ENCODE data around the gene MUSK.
"Not testable (repeated sequence)": the region's sequence is repeated elsewhere in the genome, so short reads cannot be mapped to it uniquely, and the experiment has no call there.

Gene MUSK

DNA sequence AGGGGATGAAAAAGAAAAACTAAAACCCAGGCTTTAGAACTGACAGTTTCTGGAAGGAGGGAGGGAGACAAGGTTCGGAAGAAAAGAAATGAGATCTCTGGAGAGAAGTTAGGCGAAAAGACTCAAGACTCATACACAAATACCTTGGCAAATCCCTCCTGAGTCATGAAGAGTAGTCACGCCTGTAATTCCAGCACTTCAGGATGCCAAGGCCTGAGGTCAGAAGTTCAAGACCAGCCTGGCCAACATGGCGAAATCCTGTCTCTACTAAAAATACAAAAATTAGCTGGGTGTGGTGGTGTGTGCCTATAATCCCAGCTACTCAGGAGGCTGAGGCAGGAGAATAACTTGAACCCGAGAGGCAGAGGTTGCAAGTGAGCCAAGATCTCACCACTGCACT lies 27.3 kb downstream of the MUSK start:
- DNase-seq (ENCODE audit: low read depth), result not testable (repeated sequence)

DNA sequence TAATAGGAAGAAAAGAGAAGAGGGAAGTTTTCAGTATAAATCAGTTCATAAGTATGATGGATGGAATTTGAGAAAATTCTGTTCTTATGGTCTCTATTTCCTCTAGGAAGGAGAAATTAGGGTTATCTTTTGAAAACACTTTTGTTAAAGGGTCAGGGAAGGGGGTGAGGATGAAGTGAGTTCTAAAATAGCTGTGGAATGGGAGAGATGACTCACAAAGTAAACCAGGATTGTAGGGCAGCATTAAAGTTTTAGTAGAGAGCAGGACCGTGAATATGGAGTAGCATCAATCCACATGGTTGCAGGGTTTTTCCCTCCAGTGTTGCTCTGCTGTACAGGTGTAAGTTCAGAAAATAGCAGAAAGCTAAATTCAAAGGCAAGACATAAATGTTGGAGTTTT lies 32.4 kb downstream of the MUSK start:
- DNase-seq (ENCODE audit: low read depth), result no peak

GRCh38 chr9:110703669-110704068 lies 35.1 kb downstream of the MUSK start:
- DNase-seq (ENCODE audit: low read depth), result no peak

GRCh38 chr9:110707419-110707818 lies 38.8 kb downstream of the MUSK start:
- DNase-seq (ENCODE audit: low read depth), result no peak

GRCh38 chr9:110710420-110710819 lies 41.8 kb downstream of the MUSK start:
- no peak for DNase-seq (ENCODE audit: low read depth)

DNA sequence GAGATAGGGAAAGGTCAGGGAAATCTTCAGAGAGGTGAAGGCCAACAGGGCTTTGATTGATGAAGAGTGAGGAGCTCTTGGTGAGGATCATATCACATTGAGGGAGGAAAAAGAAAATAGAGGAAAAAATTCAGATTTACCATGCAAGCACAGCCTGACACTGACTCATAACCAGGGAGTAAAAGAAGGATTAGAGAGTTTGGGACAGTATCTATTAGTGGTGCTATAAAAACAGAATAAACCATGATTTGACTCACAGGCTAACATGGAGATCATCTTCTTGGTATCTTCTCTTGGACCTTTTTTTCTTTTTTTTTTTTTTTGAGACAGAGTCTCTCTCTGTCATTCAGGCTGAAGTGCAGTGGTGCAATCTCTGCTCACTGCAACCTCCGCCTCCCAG lies 44.4 kb downstream of the MUSK start:
- DNase-seq (ENCODE audit: low read depth), result no peak

- no peak for DNase-seq (ENCODE audit: low read depth)
Measured at GRCh38 chr9:110714314-110714713, 45.7 kb downstream of the MUSK start.

DNA sequence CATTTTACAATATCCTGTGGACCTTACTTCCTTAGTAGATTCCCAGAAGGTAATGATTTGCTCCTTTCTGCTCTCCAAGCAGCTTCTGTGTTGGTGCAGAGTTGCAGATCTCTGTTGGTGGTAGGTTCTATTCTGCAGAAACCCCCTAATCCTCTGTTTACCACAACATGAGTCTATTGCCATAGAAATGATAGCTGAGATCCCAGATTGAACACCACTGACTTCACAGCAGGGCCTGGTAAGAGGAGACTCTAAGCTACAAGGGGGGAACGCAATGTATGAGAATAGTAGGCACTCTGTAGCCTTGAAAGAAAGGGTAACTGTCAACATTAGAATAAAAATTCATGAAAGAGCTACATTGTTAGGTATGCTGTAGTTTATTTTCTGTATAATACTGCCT lies 59.5 kb downstream of the MUSK start:
- DNase-seq (ENCODE audit: low read depth), result no peak

DNA sequence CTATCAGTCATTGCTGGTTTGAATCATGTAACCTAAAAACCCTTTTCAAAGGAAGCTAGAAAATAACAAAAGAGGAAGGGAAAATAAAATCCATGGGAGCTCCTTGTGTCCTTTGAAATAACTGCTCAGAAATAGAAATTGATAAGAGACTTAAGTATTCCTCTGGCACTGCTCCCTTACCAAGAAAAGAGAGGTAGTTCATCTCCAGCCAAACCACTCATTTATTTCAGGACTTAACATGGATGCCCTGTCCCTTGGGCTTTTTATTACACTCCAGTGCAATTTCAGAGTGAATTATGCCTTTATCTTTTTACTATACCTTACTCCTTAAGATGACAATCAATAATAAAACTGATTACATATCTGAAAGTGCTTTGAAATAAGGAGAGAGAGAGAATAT lies 61.0 kb downstream of the MUSK start:
- no peak for DNase-seq (ENCODE audit: low read depth)

- no peak for DNase-seq (ENCODE audit: low read depth)
Measured at GRCh38 chr9:110731437-110732028, 62.9 kb downstream of the MUSK start.

DNA sequence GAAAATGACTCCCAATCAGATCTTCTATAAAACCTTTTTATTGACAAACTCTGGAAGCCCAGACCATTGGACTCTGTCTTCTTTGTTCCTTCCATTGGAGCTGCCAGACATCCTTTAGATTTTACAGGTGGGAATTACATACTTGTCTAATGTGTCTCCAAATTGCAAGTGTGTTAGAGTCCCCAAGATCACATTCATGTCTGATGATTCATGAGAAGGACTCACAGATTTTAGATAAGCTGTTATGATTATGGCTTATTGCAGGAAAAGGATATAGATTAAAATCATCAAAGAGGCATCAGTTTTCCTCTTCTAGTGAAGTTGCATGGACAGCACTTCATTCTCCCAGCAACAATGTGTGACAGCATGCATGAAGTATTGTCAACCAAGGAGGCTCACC lies 70.4 kb downstream of the MUSK start:
- no peak for DNase-seq (ENCODE audit: low read depth)

- no peak for DNase-seq (ENCODE audit: low read depth)
Measured at GRCh38 chr9:110742741-110743371, 74.3 kb downstream of the MUSK start.

DNA sequence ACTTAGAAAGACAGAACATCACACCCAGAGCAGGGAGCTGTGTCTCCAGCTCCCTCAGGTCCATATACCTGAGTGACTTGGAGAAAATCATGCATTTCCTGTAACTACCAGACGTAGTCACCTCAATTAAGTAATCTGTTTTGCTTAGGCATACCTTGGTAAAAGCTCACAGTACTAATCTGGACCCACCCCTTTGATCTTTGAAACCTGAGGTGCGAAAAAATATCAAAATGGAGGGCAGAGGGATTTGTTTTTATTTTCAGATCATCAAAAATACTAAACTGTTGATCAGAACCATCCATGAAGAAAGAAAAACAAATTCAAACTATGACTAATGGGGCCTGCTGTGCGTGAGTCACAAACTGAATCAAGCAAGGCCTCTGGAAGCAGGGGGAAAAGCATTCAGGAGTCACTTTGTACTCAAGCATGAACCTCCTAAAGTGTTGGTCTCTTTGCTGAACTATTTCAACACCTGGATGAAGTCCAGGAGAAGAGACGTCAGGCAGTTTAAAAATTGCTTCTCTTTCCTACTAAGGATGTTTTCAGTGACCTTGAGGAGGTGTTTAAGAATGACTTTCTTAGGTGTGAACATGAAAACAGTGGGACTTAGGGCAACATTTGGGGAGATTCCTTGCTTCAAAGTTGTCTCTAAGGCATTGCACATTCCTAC lies 76.3 kb downstream of the MUSK start:
- no peak for DNase-seq (ENCODE audit: low read depth)

DNA sequence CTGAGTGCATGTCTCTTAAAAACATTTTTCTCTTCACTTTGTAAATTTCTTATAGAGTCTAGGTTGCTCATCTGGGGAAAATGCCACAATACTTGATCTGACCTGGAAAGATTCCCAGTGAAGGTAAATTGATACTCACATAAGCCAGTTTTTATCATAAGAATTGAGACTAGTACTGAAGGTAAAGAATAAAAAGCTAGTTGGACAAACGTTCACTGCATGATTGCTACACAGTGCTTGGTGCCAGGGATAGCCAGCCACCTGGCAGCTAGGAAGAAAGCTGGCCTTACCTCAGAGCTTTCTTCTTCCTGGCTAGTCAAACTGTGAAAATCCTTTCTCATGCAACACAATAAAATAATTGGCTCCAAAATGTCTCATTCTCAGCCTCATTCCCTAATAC lies 77.1 kb downstream of the MUSK start:
- DNase-seq (ENCODE audit: low read depth), result no peak

GRCh38 chr9:110746211-110746930 lies 77.8 kb downstream of the MUSK start:
- DNase-seq (ENCODE audit: low read depth), result no peak

- DNase-seq (ENCODE audit: low read depth), result no peak
Measured at GRCh38 chr9:110748251-110748893, 79.8 kb downstream of the MUSK start.

GRCh38 chr9:110750272-110750671 lies 81.7 kb downstream of the MUSK start:
- DNase-seq (ENCODE audit: low read depth), result no peak

DNA sequence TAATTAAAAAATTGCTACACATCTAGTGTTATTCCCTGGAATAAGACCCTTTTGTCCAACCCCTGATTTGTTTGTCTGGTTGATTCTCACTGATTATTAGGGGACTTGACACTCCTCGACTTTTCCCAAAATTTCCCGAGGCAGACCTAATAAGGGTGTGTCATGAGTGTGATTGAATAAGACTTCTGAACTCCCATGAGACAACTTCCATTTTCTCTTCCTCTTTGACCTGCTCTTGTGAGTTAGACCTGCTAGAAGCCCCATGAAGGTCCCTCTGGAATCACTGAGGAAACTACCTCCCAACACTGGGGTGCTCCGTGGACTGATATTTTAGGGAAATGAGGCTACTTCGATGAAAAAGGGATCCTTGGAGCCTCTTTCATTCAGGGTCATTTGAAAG lies 83.4 kb downstream of the MUSK start:
- no peak for DNase-seq (ENCODE audit: low read depth)

- no peak for DNase-seq (ENCODE audit: low read depth)
Measured at GRCh38 chr9:110752766-110753165, 84.2 kb downstream of the MUSK start.

GRCh38 chr9:110753731-110754231 lies 85.2 kb downstream of the MUSK start:
- DNase-seq (ENCODE audit: low read depth), result no peak

DNA sequence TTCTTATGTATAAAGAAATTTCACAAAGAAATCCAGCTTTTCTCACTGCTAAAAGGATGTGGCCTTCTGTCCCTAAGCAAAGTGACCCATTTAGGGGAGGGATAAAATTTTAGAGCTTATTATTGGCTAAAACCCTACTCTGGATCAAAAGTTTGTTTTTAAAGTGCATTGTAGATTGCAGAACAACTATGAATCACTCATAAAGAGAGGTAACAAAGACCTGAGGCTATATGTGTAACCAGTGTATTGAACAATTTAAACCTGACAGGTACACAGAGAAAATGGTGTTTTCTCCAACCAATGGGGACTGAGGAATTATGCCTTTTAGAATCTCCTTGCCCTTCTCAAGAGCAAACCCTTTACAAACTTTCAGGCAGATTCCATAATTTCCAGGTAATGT lies 86.6 kb downstream of the MUSK start:
- no peak for DNase-seq (ENCODE audit: low read depth)

DNA sequence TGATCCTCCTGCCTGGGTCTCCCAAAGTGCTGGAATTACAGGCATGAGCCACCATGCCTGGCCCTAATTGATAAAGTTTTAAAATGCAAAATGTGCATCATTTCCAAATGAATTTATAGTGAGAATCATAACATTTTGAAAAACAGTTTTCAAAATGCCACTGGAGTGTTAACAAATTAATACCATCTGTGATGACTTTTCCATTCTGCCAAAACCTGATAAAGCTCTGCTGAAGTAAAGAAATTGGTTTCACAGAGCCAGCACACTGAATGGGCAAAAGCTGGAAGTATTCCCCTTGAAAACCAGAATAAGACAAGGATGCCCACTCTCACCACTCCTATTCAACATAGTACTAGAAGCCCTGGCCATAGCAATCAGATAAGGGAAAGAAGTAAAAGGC lies 89.6 kb downstream of the MUSK start:
- no peak for DNase-seq (ENCODE audit: low read depth)

Measured in stimulated activated CD4-positive, alpha-beta T cell treated with anti-CD3 and anti-CD28 coated beads, Interleukin-2, amount 100 ng/mL, for 4 hours (primary cell).